ENCODE data around the gene GJB3. TPM values are rescaled to one million over a fixed set of nuclear protein-coding genes. Genes with fewer than 3 reads are reported as not detected.

GJB3 gene
- total RNA-seq, 1 experiment from 2014 or later: 89.9 TPM

GRCh38 chr1:34785875-34786470 lies 5.0 kb downstream of the GJB3 start:
- no peak for ATAC-seq
- DNase-seq: no peak
- peaks cover 53% of the 10 kb centered on the region for H3K4me1 ChIP-seq (ENCODE audit: insufficient read depth, low read length)
- intact Hi-C loops (cut with micrococcal nuclease): loop anchor here (1.0 to 2.0 kb wide), 3 partner anchors 33 to 80 kb away; no protein-coding TSS in a partner anchor
- no peaks in the 10 kb centered on the region for H3K9me3 ChIP-seq (ENCODE audit: low read length)
- no peak overlapping the region for H3K4me3 ChIP-seq (ENCODE audit: low read length)
- H3K27ac ChIP-seq (ENCODE audit: low read length): peak overlapping the region; percentile 35
- H4K20me1 ChIP-seq (ENCODE audit: low read length): 0 out of 2 replicates have a peak, but pooled peaks cover 7% of the 10 kb centered on the region
- POLR2A ChIA-PET (ENCODE audit: unreplicated experiment): no interaction called here
- peaks cover 29% of the 10 kb centered on the region for H3K36me3 ChIP-seq (ENCODE audit: low read depth, low read length)
- CTCF ChIA-PET: interaction anchor here (0.5 to 1.1 kb wide), 4 partner anchors 23 to 185 kb away, joined by 3 to 8 read pairs (median 4); partner anchors contain the start of gene GJB5
- BruUV-seq (replicated peaks): no TSS peak
- H2AFZ ChIP-seq (ENCODE audit: low read length): no peak overlapping the region
- peak overlapping the region; percentile 9; the same call in 1 of the 2 replicates for H3K4me2 ChIP-seq (ENCODE audit: low read length)
- H3K27me3 ChIP-seq (ENCODE audit: low read length): no peaks in the 10 kb centered on the region
- TF ChIP-seq EZH2phosphoT487 (IDR thresholded peaks at IDR 0.05; ENCODE audit: borderline replicate concordance, low read length): no peak
- no peak for TF ChIP-seq CTCF (conservative IDR thresholded peaks at IDR 0.05; ENCODE audit: low read depth, low read length)
- no peak for TF ChIP-seq EZH2 (IDR thresholded peaks at IDR 0.05; ENCODE audit: low read length, unreplicated experiment)
- H3K79me2 ChIP-seq (ENCODE audit: low read length): peaks cover 48% of the 10 kb centered on the region
- no peaks in the 10 kb centered on the region for H3K9me2 ChIP-seq (replicated peaks; ENCODE audit: low read length)
- no peak overlapping the region for H3K9ac ChIP-seq (ENCODE audit: low read length)
- no peaks in the 10 kb centered on the region for H3F3A ChIP-seq (ENCODE audit: low read length, unreplicated experiment)

DNA sequence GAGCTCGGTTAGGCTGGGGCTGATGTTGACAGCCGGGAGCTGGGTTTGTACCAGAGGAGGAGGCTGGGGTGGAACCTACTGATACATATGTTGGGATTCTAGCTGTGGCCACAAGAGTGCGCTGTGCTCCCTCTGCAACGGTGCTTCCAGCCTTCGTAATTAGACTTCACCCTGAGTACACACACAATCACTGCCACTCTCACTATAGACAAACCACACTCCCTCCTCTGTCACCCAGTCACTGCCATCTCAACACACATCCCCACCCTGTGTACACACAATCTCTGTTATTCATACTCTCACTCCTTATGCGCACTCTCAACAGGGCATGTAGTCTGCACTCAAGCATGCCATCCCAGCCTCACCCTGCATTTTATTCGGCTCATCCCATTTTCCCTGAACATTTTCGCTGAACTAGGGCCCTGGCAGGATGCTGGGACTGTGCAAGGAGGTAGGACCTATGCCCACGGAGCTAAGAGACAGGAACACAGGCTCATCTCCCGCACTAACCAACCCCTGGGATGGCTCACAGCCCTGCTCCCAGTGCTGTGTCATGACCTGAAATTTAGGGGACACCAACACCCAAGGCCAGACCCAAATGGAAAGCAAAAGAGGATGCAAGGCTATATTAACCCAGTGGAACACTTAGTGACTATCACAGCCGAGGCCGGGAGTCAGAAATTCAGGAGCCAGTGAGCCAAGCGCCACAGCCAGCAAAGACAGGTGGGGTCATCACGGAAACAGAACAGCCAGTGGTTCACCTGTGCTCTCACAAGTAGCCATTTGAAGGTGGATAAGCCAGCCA lies 5.7 kb downstream of the GJB3 start:
- Histone ChIP-seq H3K79me2 (ENCODE audit: low read length) (peaks cover 41% of the 10 kb centered on the region), H3K4me1 (ENCODE audit: insufficient read depth, low read length) (peaks cover 53% of the 10 kb centered on the region), H3K9me2 (replicated peaks; ENCODE audit: low read length) (no peaks in the 10 kb centered on the region), H3K27me3 (ENCODE audit: low read length) (no peaks in the 10 kb centered on the region), H3F3A (ENCODE audit: low read length, unreplicated experiment) (no peaks in the 10 kb centered on the region), H3K9me3 (ENCODE audit: low read length) (no peaks in the 10 kb centered on the region), H3K36me3 (ENCODE audit: low read depth, low read length) (peaks cover 29% of the 10 kb centered on the region), H4K20me1 (ENCODE audit: low read length) (0 out of 2 replicates have a peak, but pooled peaks cover 7% of the 10 kb centered on the region), H3K27ac (ENCODE audit: low read length) (peak overlapping the region; percentile 80), H3K9ac (ENCODE audit: low read length) (peak overlapping the region; percentile 24; the same call in 1 of the 2 replicates), H3K4me3 (ENCODE audit: low read length) (no peak overlapping the region), H3K4me2 (ENCODE audit: low read length) (peak overlapping the region; percentile 29), H2AFZ (ENCODE audit: low read length) (no peak overlapping the region)
- POLR2A ChIA-PET (ENCODE audit: unreplicated experiment): no interaction called here
- intact Hi-C loops (cut with micrococcal nuclease): loop anchor here (1.0 to 2.0 kb wide), 3 partner anchors 34 to 80 kb away; no protein-coding TSS in a partner anchor
- peak; percentile 76 for ATAC-seq
- peak; percentile 85 for TF ChIP-seq CTCF (conservative IDR thresholded peaks at IDR 0.05; ENCODE audit: low read depth, low read length)
- no peak for TF ChIP-seq EZH2 (IDR thresholded peaks at IDR 0.05; ENCODE audit: low read length, unreplicated experiment)
- TF ChIP-seq EZH2phosphoT487 (IDR thresholded peaks at IDR 0.05; ENCODE audit: borderline replicate concordance, low read length): no peak
- CTCF ChIA-PET: interaction anchor here (0.5 to 1.1 kb wide), 5 partner anchors 24 to 185 kb away, joined by 3 to 8 read pairs (median 3); partner anchors contain the start of gene GJB5
- DNase-seq: peak; percentile 87
- BruUV-seq (replicated peaks): no TSS peak

Measured in PC-3 (cell line).